ENCODE data around the gene IRS1.

Gene IRS1

DNA sequence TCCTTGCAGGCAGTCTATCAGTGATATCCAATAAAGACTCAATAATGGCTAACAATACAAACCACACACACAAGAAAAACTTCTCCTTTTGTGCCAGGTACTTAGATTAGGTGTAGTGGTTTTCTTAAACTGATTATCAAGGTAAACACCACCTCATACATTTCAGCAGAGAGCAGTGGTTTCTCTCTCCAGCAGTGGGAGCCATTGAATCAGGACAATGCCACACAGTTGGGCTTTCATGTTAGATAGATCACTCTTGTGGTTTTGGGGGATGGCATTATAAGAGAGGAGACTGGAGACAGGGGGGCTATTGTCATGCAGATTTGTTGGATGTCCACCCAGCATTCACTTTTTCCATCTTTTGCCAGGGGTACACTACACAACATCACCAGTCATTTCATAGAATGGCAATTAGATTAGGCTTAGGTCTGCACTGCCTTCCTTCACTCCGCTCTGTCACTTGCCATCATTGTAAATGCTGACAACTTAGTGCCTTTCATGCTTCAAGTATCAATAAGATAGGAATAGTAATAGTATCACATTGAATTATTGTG is 13.6 kb upstream of the IRS1 start:
- DNase-seq (ENCODE audit: low spot score) = peak; percentile 24

DNA sequence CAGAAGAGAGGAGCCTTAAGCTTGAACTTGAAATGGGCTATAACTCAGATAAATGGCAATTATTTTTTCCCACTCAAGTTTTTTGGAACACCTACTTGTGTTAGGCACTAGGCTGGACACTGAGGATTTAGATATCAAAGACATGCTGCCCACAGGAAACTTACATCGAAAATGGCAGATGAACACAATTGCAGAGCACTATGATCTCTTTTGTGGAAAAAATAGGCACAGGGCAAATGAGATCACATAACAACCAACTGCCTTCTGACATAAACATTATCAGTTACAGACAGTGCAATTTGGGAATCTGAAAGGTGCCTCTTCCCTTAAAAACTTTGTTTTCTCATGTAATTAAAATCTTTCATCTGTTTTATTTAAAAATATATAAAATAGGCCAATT is 3.8 kb upstream of the IRS1 start:
- no peak for DNase-seq (ENCODE audit: low spot score)

GRCh38 chr2:226802573-226802972 is 3.0 kb upstream of the IRS1 start:
- DNase-seq (ENCODE audit: low spot score) = peak; percentile 57

GRCh38 chr2:226800941-226801784 is 1.5 kb upstream of the IRS1 start:
- peak; percentile 93 for DNase-seq (ENCODE audit: low spot score)

- DNase-seq (ENCODE audit: low spot score) = no peak
Observed at GRCh38 chr2:226799976-226800940, 638 bp upstream of the IRS1 start.

DNA sequence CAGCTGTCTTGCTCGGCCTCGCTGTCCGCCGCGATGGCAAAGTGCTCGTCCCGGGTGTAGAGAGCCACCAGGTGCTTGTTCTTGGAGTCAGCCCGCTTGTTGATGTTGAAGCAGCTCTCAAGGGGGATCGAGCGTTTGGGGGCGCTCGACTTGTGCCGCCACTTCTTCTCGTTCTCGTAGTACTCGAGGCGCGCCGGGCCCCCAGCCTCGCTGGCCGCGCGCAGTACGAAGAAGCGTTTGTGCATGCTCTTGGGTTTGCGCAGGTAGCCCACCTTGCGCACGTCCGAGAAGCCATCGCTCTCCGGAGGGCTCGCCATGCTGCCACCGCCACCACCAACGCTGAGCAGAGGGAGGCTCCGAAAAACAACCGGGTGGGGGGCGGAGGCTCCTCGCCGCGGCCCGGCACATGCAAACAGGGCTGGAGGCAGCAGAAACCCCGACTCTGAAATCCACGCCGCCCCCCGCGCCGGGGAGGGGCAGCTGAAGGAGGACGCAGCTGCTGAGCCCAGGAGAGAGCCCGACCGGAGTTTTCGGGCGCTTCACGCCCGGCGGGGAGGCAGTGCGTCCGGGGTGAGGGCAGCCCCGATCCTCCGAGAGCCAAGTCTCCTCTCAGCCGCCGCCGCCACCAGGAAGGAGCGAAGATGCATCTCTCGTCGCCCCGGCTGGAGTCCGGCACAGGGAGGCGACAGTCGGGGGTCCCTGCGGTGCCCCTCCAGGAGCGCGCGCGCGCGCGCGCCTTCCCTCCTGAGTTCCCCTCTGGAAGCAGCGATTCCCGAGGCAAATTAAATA is 1.0 kb downstream of the IRS1 start:
- peak; percentile 76 for DNase-seq (ENCODE audit: low spot score)

DNA sequence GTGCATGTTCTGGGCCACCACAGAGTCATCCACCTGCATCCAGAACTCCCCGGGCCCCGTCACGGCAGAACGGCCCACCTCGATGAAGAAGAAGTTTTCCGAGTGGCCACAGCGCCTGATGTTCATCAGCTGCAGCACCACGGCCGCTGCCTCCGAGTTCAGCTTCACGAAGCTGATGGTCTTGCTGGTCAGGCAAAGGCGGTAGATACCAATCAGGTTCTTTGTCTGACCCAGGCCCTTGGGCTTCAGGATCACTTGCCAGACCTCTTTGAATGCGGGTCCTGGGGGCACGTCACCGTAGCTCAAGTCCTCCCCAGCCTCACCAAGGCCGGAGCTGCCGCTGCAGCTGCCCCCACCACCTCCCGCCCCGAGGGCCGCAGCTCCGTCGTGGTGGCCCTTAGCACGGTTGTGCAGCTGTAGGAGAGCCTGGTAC is 1.6 kb downstream of the IRS1 start:
- DNase-seq (ENCODE audit: low spot score) = no peak

GRCh38 chr2:226797289-226797988 is 2.2 kb downstream of the IRS1 start:
- DNase-seq (ENCODE audit: low spot score) = no peak

DNA sequence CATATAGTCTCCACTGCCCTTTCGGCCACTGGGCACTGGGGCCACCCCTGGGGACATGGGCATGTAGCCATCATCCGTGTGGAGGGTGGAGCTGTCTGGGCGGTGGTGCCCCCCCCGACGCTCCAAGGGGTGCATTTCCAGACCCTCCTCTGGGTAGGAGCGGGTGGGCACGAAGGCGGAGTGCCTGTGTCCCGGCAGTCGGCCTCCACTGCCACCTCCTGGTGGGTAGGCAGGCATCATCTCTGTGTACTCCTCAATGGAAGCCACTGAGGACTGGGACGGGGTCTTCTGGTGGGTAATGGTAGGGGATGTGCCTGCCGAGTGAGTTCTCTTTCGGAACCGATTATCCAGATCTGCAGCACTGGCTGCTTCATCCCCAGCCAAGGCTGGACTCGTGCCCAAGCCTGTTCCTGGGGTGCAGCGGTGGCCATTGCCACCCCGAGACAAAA is 2.8 kb downstream of the IRS1 start:
- DNase-seq (ENCODE audit: low spot score) = peak; percentile 28

- no peak for DNase-seq (ENCODE audit: low spot score)
Observed at GRCh38 chr2:226796012-226796839, 3.4 kb downstream of the IRS1 start.

GRCh38 chr2:226795281-226796011 is 4.2 kb downstream of the IRS1 start:
- DNase-seq (ENCODE audit: low spot score) = no peak

DNA sequence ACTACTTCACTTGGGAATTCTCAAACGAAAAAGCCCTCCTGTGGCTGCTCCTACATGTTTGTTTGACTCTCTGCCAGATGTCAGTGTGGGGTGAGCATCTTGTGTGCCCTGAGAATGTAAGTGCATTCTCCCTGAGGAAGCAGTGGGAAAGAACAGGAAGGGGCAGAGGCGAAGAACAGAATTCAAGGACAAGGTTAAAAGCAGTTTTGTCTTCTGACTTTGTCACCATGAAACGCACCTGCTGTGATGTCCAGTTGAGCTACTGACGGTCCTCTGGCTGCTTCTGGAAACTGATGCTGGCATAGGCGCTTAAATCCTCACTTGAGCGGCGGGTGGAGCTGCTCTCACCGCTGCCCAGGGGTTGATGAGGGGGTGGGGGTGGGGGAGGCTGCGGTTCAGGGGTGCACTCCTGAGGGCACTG is 4.9 kb downstream of the IRS1 start:
- DNase-seq (ENCODE audit: low spot score) = no peak

- no peak for DNase-seq (ENCODE audit: low spot score)
Observed at GRCh38 chr2:226794196-226794661, 5.4 kb downstream of the IRS1 start.

DNA sequence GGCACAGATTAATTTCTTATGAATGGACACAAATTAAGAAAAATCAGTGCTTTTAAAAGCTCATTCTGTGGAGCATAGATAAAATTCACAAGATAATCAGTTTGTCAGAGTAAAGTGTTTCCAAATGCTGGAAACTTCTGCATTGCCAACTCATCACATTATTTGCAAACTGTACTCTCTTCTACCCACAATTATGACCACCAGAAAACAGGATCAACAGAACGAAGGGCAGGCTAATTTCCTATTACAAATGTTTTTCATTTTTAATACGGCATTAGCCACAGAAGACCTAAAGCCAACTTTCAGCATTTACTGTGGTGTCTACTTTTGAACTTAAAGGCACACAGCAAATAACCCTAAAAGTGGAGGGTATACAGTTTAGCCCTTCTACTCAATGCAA is 6.0 kb downstream of the IRS1 start:
- DNase-seq (ENCODE audit: low spot score) = no peak

- DNase-seq (ENCODE audit: low spot score) = no peak
Observed at GRCh38 chr2:226792155-226792881, 7.3 kb downstream of the IRS1 start.

- DNase-seq (ENCODE audit: low spot score) = peak; percentile 100
Observed at GRCh38 chr2:226791487-226792081, 8.0 kb downstream of the IRS1 start.

GRCh38 chr2:226791056-226791486 is 8.5 kb downstream of the IRS1 start:
- peak; percentile 74 for DNase-seq (ENCODE audit: low spot score)

- no peak for DNase-seq (ENCODE audit: low spot score)
Observed at GRCh38 chr2:226790431-226790830, 9.2 kb downstream of the IRS1 start.
